HG03442 (cell line): Measurements from ENCODE around the gene TTLL1.
"Not testable (repeated sequence)": the region's sequence is repeated elsewhere in the genome, so short reads cannot be mapped to it uniquely, and the experiment has no call there.

ENCODE experiments used
- ATAC-seq: cut with Tn5 transposase; IDR thresholded peaks from one replicate; pipeline ENCODE4 v1.9.1; 2021; ENCODE audit warnings: mild to moderate bottlenecking, moderate library complexity; ENCODE audit not compliant: unreplicated experiment

The TTLL1 gene

GRCh38 chr22:43110444-43110926 lies 21.3 kb upstream of the TTLL1 start, which contains the start of gene BIK:
Gene BIK, plus strand, starts transcription at chr22:43110750. Its CDS starts 13,273 bp downstream, at chr22:43124023.
- no peak for ATAC-seq

- ATAC-seq = no peak
These were observed 20.8 kb upstream of the TTLL1 start for GRCh38 chr22:43109921-43110443.

- ATAC-seq = no peak
These were observed 20.3 kb upstream of the TTLL1 start for GRCh38 chr22:43109511-43109910.

- no peak for ATAC-seq
These were observed 17.1 kb upstream of the TTLL1 start for GRCh38 chr22:43106302-43106701.

- not testable (repeated sequence) for ATAC-seq
These were observed 15.8 kb upstream of the TTLL1 start for GRCh38 chr22:43104950-43105349.

GRCh38 chr22:43104056-43104625 lies 14.9 kb upstream of the TTLL1 start:
- ATAC-seq = not testable (repeated sequence)

- ATAC-seq = no peak
These were observed 12.1 kb upstream of the TTLL1 start for GRCh38 chr22:43101306-43101705.

GRCh38 chr22:43100225-43100624 lies 11.0 kb upstream of the TTLL1 start:
- no peak for ATAC-seq

GRCh38 chr22:43099095-43099494 lies 9.9 kb upstream of the TTLL1 start:
- no peak for ATAC-seq

GRCh38 chr22:43098356-43098755 lies 9.2 kb upstream of the TTLL1 start:
- no peak for ATAC-seq

GRCh38 chr22:43096420-43096819 lies 7.2 kb upstream of the TTLL1 start:
- ATAC-seq = no peak

GRCh38 chr22:43094551-43094950 lies 5.4 kb upstream of the TTLL1 start:
- ATAC-seq = no peak

GRCh38 chr22:43094085-43094484 lies 4.9 kb upstream of the TTLL1 start:
- ATAC-seq = no peak

GRCh38 chr22:43092085-43092484 lies 2.9 kb upstream of the TTLL1 start:
- no peak for ATAC-seq

- ATAC-seq = no peak
These were observed 1.1 kb upstream of the TTLL1 start for GRCh38 chr22:43090130-43090789.

- ATAC-seq = no peak
These were observed 586 bp downstream of the TTLL1 start for GRCh38 chr22:43088627-43088983.

- no peak for ATAC-seq
These were observed 3.3 kb downstream of the TTLL1 start for GRCh38 chr22:43085658-43086606.

- no peak for ATAC-seq
These were observed 7.2 kb downstream of the TTLL1 start for GRCh38 chr22:43081968-43082367.

GRCh38 chr22:43080616-43081015 lies 8.6 kb downstream of the TTLL1 start:
- ATAC-seq = no peak

- no peak for ATAC-seq
These were observed 9.4 kb downstream of the TTLL1 start for GRCh38 chr22:43079742-43080141.

GRCh38 chr22:43078522-43078921 lies 10.7 kb downstream of the TTLL1 start:
- ATAC-seq = no peak
